HepG2 (cell line): Measurements from ENCODE around the gene FBXL20. TPM values are rescaled to one million over a fixed set of nuclear protein-coding genes. Genes with fewer than 3 reads are reported as not detected.

ENCODE experiments used
- EP300 ChIP-seq, 3 experiments: sonication (generic) in 1 of 3; formaldehyde crosslinking in 1 of 3; IDR thresholded peaks; 2 replicates each; pipeline versions ENCODE4 v1.5.1 to v1.6.1; 2011 to 2020; ENCODE audit warnings: low read depth in 2 of 3, low read length in 2 of 3, borderline replicate concordance in 1 of 3, improper control_type of control experiment in 1 of 3, mild to moderate bottlenecking in 1 of 3, missing genetic modification reagents in 1 of 3, moderate library complexity in 1 of 3
- FOXP1 ChIP-seq, 2 experiments: fragments of 450-650 bp in 1 of 2; IDR thresholded peaks; 2 replicates each; pipeline ENCODE4 v1.6.1; 2017 to 2018; ENCODE audit warnings: antibody characterized with exemption in 1 of 2
- IRX3 ChIP-seq: sonication (generic); formaldehyde crosslinking; IDR thresholded peaks from 2 replicates; pipeline ENCODE4 v1.8.1; 2023; ENCODE audit warnings: mild to moderate bottlenecking, low read depth, missing genetic modification reagents, borderline replicate concordance
- JDP2 ChIP-seq: sonication (generic); formaldehyde crosslinking; IDR thresholded peaks from 2 replicates; pipeline ENCODE4 v1.8.1; 2022; ENCODE audit warnings: missing genetic modification reagents, borderline replicate concordance
- MXI1 ChIP-seq: IDR thresholded peaks from 3 replicates; pipeline ENCODE4 v1.6.1; 2012; ENCODE audit warnings: low read depth, low read length, inconsistent platforms, borderline replicate concordance
- REL ChIP-seq: sonication (generic); formaldehyde crosslinking; conservative IDR thresholded peaks from 2 replicates; pipeline ENCODE4 v1.8.0; 2022; ENCODE audit warnings: mild to moderate bottlenecking, missing genetic modification reagents, moderate library complexity
- REPIN1 ChIP-seq: sonication (generic); formaldehyde crosslinking; IDR thresholded peaks from 2 replicates; pipeline ENCODE4 v1.8.0; 2022; ENCODE audit warnings: missing genetic modification reagents, low read depth, mild to moderate bottlenecking, borderline replicate concordance
- RXRA ChIP-seq: sonication (generic); formaldehyde crosslinking; IDR thresholded peaks from 2 replicates; pipeline ENCODE4 v1.5.1; 2020; ENCODE audit warnings: missing genetic modification reagents
- SMAD1 ChIP-seq: sonication (generic); formaldehyde crosslinking; IDR thresholded peaks from 2 replicates; pipeline ENCODE4 v1.4.0; 2020; ENCODE audit warnings: missing genetic modification reagents, low read depth, mild to moderate bottlenecking, borderline replicate concordance
- SNRNP70 ChIP-seq: fragments of 200-400 bp; formaldehyde crosslinking; IDR thresholded peaks from 2 replicates; pipeline ENCODE4 v1.6.1; 2017; ENCODE audit warnings: mild to moderate bottlenecking, low read depth, low read length, moderate library complexity
- ZFX ChIP-seq: sonication (generic); formaldehyde crosslinking; IDR thresholded peaks from 2 replicates; pipeline ENCODE4 v1.4.0; 2020; ENCODE audit warnings: mild to moderate bottlenecking, low read depth, missing genetic modification reagents, moderate library complexity
- ZNF563 ChIP-seq: sonication (generic); formaldehyde crosslinking; IDR thresholded peaks from 2 replicates; pipeline ENCODE4 v1.8.0; 2022; ENCODE audit warnings: mild to moderate bottlenecking, moderate library complexity, missing genetic modification reagents
- ZNF598 ChIP-seq: sonication (generic); formaldehyde crosslinking; IDR thresholded peaks from 2 replicates; pipeline ENCODE4 v1.5.1; 2020; ENCODE audit warnings: mild to moderate bottlenecking, missing genetic modification reagents, borderline replicate concordance
- ZNF709 ChIP-seq: sonication (generic); formaldehyde crosslinking; IDR thresholded peaks from 2 replicates; pipeline ENCODE4 v1.5.0; 2020; ENCODE audit warnings: mild to moderate bottlenecking, missing genetic modification reagents
- ZNF761 ChIP-seq: sonication (generic); formaldehyde crosslinking; conservative IDR thresholded peaks from 2 replicates; pipeline ENCODE4 v1.4.0; 2020; ENCODE audit warnings: mild to moderate bottlenecking, missing genetic modification reagents
- polyA plus RNA-seq, 8 experiments: library from polyadenylated mRNA; depleted of rRNA in 3 of 8; stranded (reverse) in 7 of 8; unstranded in 1 of 8; fragments of >200 nt; fragmentation: Illumina TruSeq in 4 of 8; extraction: Trizol in 4 of 8; gene quantifications; 2 replicates each; pipeline versions ENCODE4 v1.2.1 to v1.2.3, GENCODE V29; 2011 to 2016; ENCODE audit warnings: low read depth in 4 of 8, missing spikeins in 1 of 8, mixed read lengths in 1 of 8; ENCODE audit not compliant: insufficient read depth in 1 of 8
- total RNA-seq, 5 experiments: library from RNA; depleted of rRNA; stranded (reverse); fragments of >200 nt; fragmentation: Illumina TruSeq; extraction: Trizol; gene quantifications; 2 replicates each; pipeline ENCODE4 v1.2.3, GENCODE V29; 2016; ENCODE audit warnings: low read depth in 1 of 5
- TF ChIP-seq, protein P1 (sequence below): sonication (generic); formaldehyde crosslinking; IDR thresholded peaks from 2 replicates; pipeline ENCODE4 v1.9.0; 2021; ENCODE audit warnings: mild to moderate bottlenecking, missing genetic modification reagents
- TF ChIP-seq, protein P2 (sequence below): sonication (generic); formaldehyde crosslinking; IDR thresholded peaks from 2 replicates; pipeline ENCODE4 v1.8.0; 2022; ENCODE audit warnings: missing genetic modification reagents, mild to moderate bottlenecking, moderate library complexity, borderline replicate concordance

The FBXL20 gene
- total and polyA plus RNA-seq, 2 of the 13 experiments (the other 11 are each of a cell fraction or from before 2014, with no cell fraction given), result 10.2 to 10.3 TPM

DNA sequence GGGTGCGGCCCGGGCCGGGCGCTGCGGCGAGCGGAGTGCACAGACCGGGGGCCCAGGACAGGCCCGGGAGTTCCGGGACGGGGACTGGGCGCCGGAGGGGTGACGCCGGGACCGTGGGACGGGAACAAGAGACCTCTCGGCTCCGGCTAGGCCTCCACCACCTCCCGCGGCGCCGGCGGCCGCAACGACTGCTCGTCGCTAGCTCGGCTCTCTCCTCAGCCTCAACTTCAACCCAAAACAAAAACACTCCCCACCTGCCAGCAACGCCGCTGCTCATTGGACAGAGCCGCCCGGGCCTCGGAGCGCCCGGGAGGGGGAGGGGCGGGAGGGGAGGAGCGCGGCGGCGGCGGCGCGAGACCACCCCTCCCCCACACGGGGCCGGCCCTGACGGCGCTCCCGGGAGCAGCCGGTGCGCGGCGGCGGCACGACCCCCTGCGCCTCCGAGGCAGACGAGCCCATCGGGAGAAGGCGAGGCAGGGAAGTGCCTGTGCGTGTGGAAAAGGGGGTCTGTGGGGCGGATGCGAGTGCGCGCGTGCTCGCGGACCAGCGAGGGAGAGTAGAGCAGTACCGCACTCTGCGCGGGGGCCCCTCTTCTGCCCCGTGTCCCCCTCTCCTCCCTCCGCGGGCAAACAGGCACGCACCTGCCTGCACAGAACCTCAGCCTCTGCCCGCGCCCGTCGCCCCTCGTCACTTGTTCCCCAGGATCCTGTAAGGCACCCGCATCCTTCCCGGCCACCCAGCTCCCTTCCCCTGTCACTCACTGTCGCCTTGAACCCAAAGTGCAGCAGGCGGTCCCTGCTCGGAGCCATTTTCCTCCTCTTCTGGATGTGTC, at the start of gene FBXL20 (continued):
- TF ChIP-seq REPIN1 (CRISPR knock-in tag) (0 out of 2 replicates have a peak, but pooled peaks have one; percentile 19), ZNF563 (CRISPR knock-in tag) (peak; percentile 93; the same call in 1 of the 2 replicates), IRX3 (CRISPR knock-in tag) (no peak), MXI1 (peak; percentile 83; the same call in 1 of the 3 replicates), ZNF598 (CRISPR knock-in tag) (peak; percentile 67; the same call in 1 of the 2 replicates), JDP2 (no peak; the same call in 1 of the 2 replicates), FOXP1 (IDR thresholded peaks at IDR 0.05) (no peak), FOXP1 (CRISPR knock-in tag; IDR thresholded peaks at IDR 0.05) (peak; percentile 35; the same call in 1 of the 2 replicates), SMAD1 (CRISPR knock-in tag) (no peak), REL (CRISPR knock-in tag) (no peak), RXRA (CRISPR knock-in tag) (peak; percentile 28), ZNF709 (CRISPR knock-in tag) (peak; percentile 92), ZFX (peak; percentile 96), ZNF761 (0 out of 2 replicates have a peak, but pooled peaks have one; percentile 28), EP300 (IDR thresholded peaks at IDR 0.05; ENCODE audit: low read depth in 2 of 2, low read length in 2 of 2) (no peak), EP300 (CRISPR knock-in tag; IDR thresholded peaks at IDR 0.05; ENCODE audit: borderline replicate concordance) (no peak), SNRNP70 (no peak)
- TF ChIP-seq, protein P1, sequence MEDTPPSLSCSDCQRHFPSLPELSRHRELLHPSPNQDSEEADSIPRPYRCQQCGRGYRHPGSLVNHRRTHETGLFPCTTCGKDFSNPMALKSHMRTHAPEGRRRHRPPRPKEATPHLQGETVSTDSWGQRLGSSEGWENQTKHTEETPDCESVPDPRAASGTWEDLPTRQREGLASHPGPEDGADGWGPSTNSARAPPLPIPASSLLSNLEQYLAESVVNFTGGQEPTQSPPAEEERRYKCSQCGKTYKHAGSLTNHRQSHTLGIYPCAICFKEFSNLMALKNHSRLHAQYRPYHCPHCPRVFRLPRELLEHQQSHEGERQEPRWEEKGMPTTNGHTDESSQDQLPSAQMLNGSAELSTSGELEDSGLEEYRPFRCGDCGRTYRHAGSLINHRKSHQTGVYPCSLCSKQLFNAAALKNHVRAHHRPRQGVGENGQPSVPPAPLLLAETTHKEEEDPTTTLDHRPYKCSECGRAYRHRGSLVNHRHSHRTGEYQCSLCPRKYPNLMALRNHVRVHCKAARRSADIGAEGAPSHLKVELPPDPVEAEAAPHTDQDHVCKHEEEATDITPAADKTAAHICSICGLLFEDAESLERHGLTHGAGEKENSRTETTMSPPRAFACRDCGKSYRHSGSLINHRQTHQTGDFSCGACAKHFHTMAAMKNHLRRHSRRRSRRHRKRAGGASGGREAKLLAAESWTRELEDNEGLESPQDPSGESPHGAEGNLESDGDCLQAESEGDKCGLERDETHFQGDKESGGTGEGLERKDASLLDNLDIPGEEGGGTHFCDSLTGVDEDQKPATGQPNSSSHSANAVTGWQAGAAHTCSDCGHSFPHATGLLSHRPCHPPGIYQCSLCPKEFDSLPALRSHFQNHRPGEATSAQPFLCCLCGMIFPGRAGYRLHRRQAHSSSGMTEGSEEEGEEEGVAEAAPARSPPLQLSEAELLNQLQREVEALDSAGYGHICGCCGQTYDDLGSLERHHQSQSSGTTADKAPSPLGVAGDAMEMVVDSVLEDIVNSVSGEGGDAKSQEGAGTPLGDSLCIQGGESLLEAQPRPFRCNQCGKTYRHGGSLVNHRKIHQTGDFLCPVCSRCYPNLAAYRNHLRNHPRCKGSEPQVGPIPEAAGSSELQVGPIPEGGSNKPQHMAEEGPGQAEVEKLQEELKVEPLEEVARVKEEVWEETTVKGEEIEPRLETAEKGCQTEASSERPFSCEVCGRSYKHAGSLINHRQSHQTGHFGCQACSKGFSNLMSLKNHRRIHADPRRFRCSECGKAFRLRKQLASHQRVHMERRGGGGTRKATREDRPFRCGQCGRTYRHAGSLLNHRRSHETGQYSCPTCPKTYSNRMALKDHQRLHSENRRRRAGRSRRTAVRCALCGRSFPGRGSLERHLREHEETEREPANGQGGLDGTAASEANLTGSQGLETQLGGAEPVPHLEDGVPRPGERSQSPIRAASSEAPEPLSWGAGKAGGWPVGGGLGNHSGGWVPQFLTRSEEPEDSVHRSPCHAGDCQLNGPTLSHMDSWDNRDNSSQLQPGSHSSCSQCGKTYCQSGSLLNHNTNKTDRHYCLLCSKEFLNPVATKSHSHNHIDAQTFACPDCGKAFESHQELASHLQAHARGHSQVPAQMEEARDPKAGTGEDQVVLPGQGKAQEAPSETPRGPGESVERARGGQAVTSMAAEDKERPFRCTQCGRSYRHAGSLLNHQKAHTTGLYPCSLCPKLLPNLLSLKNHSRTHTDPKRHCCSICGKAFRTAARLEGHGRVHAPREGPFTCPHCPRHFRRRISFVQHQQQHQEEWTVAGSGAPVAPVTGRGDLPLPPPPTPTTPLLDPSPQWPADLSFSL (CRISPR knock-in tag), result no peak
- TF ChIP-seq, protein P2, sequence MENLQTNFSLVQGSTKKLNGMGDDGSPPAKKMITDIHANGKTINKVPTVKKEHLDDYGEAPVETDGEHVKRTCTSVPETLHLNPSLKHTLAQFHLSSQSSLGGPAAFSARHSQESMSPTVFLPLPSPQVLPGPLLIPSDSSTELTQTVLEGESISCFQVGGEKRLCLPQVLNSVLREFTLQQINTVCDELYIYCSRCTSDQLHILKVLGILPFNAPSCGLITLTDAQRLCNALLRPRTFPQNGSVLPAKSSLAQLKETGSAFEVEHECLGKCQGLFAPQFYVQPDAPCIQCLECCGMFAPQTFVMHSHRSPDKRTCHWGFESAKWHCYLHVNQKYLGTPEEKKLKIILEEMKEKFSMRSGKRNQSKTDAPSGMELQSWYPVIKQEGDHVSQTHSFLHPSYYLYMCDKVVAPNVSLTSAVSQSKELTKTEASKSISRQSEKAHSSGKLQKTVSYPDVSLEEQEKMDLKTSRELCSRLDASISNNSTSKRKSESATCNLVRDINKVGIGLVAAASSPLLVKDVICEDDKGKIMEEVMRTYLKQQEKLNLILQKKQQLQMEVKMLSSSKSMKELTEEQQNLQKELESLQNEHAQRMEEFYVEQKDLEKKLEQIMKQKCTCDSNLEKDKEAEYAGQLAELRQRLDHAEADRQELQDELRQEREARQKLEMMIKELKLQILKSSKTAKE (CRISPR knock-in tag), result 0 out of 2 replicates have a peak, but pooled peaks have one; percentile 6
